ENCODE measurements around the gene GALNS. TPM values are rescaled to one million over a fixed set of nuclear protein-coding genes. Genes with fewer than 3 reads are reported as not detected.

The GALNS gene
- total and polyA plus RNA-seq, 2 donors (not counting 1 experiment from before 2014, with no cell fraction given): 45.5 to 68.4 TPM

DNA sequence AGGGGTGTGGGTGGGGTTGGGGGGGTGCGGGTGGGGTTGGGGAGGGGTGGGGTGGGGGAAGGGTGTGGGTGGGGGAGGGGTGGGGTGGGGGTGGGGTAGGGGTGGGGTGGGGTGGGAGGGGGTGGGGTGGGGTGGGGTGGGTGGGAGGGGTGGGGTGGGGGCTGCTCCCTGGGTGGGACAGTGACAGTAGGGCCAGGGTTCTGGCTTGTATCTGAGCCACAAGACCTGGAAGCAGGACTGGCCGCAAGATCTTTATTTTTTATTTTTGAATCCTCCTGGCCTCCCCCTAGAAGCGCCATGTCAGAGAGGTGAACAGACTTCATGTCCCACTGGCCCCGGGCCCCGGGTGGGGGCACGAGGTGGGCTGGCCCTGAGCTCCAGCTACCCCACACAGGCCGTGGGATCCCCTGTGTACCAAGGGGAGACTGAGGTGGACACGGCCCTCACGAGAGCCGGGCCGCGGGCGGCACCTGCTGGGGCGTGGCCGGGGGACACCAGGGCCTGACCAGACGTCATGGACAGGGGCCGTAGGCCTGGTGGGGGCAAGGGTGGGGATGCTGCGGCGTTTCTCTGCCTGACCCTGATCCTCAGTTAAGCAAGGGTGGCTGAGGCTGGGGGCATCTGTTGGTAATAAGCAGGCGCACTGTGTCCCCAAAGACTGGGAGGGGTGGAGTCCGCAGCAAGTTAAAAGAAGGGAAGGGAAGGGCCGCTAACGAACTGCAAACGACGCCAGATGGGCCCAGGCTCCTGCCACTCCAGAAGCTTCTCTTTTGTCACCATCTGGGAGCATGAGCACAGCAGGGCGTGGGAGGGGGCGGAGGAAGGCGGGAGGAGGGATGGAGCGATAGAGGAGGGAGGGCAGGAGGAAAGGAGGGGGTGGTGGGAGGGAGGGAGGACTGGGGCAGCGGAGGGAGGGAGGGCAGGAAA lies 32.0 kb upstream of the GALNS start:
- Histone ChIP-seq H3K27ac (ENCODE audit: low read length in 2 of 2) (no peak overlapping the region), H2AFZ (ENCODE audit: insufficient read depth, low read depth, low read length, poor library complexity, severe bottlenecking) (no peak overlapping the region), H3K27me3 (replicated peaks in 1 of 4; ENCODE audit: control extremely low read depth in 1 of 4, control insufficient read depth in 3 of 4, insufficient read depth in 4 of 4, low read length in 3 of 4) (no peaks in the 10 kb centered on the region), H4K20me1 (ENCODE audit: control insufficient read depth, insufficient read depth, low read length, poor library complexity, severe bottlenecking) (peaks cover 84% of the 10 kb centered on the region), H3K4me3 (ENCODE audit: control extremely low read depth in 1 of 5, extremely low read depth in 1 of 5, insufficient read depth in 1 of 5, low read depth in 2 of 5, low read length in 4 of 5) (no peak overlapping the region), H3K79me2 (ENCODE audit: control insufficient read depth, insufficient read depth, low read length) (peaks cover 25% of the 10 kb centered on the region), H3K4me1 (ENCODE audit: control insufficient read depth in 2 of 2, insufficient read depth in 2 of 2, low read length in 2 of 2) (no peaks in the 10 kb centered on the region), H3K9me3 (ENCODE audit: control extremely low read depth in 1 of 3, control insufficient read depth in 2 of 3, insufficient read depth in 1 of 3, low read length in 2 of 3) (no peaks in the 10 kb centered on the region), H3K4me2 (replicated peaks; ENCODE audit: low read depth, low read length, poor library complexity, severe bottlenecking) (no peak overlapping the region), H3K9ac (ENCODE audit: low read length) (no peak overlapping the region), H3K36me3 (replicated peaks in 1 of 2; ENCODE audit: control extremely low read depth in 1 of 2, control insufficient read depth in 1 of 2, extremely low read depth in 1 of 2, insufficient read depth in 2 of 2, low read length in 1 of 2) (peaks cover 0 to 83% of the 10 kb centered on the region in 2 experiments)
- intact Hi-C loops (cut with micrococcal nuclease): no loop called here
- ChIA-PET POLR2A (no interaction called here), CTCF (no interaction called here)
- TF ChIP-seq, protein P1, sequence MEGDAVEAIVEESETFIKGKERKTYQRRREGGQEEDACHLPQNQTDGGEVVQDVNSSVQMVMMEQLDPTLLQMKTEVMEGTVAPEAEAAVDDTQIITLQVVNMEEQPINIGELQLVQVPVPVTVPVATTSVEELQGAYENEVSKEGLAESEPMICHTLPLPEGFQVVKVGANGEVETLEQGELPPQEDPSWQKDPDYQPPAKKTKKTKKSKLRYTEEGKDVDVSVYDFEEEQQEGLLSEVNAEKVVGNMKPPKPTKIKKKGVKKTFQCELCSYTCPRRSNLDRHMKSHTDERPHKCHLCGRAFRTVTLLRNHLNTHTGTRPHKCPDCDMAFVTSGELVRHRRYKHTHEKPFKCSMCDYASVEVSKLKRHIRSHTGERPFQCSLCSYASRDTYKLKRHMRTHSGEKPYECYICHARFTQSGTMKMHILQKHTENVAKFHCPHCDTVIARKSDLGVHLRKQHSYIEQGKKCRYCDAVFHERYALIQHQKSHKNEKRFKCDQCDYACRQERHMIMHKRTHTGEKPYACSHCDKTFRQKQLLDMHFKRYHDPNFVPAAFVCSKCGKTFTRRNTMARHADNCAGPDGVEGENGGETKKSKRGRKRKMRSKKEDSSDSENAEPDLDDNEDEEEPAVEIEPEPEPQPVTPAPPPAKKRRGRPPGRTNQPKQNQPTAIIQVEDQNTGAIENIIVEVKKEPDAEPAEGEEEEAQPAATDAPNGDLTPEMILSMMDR (IDR thresholded peaks at IDR 0.05): no peak
- TF ChIP-seq EZH2 (IDR thresholded peaks at IDR 0.05; ENCODE audit: borderline replicate concordance, insufficient read depth, low read depth, low read length, poor library complexity, severe bottlenecking): no peak
- Mint-ChIP-seq H3K27me3 (no peaks in the 10 kb centered on the region), H3K4me1 (no peaks in the 10 kb centered on the region), H3K27ac (no peak overlapping the region), H3K4me3 (no peak overlapping the region), H3K9me3 (ENCODE audit: insufficient read depth) (no peaks in the 10 kb centered on the region)
- DNase-seq: no peak
- ATAC-seq (ENCODE audit: low read depth): no peak
- WGBS (ENCODE audit: insufficient coverage): 84% methylated on average over 23 of the region's 30 CpGs

DNA sequence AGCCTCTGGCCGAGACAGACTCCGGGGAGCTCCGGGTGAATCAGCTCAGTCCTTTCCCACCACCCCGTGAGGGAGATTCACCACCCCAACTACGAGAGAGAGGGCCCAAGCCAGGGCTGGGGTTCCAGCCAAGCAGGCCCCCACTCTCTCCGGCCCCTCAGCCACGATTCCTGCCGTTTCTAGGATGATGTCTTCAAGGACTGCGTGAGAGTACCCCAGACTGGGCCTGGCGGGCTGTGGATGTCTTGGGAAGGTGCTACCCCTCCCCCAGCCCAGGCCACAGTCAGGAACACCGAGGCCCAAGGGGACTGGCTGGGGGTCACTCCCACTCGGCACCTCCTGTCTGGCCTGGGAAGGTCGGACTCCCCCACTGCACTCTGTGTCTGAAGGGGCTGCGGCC lies 31.3 kb upstream of the GALNS start:
- Histone ChIP-seq H3K4me3 (ENCODE audit: control extremely low read depth in 1 of 5, extremely low read depth in 1 of 5, insufficient read depth in 1 of 5, low read depth in 2 of 5, low read length in 4 of 5) (no peak overlapping the region), H3K4me1 (ENCODE audit: control insufficient read depth in 2 of 2, insufficient read depth in 2 of 2, low read length in 2 of 2) (no peaks in the 10 kb centered on the region), H3K9me3 (ENCODE audit: control extremely low read depth in 1 of 3, control insufficient read depth in 2 of 3, insufficient read depth in 1 of 3, low read length in 2 of 3) (peaks cover 0 to 2% (median 0%) of the 10 kb centered on the region in 3 donors), H3K27ac (ENCODE audit: low read length in 2 of 2) (no peak overlapping the region), H3K9ac (ENCODE audit: low read length) (no peak overlapping the region), H4K20me1 (ENCODE audit: control insufficient read depth, insufficient read depth, low read length, poor library complexity, severe bottlenecking) (peaks cover 82% of the 10 kb centered on the region), H3K27me3 (replicated peaks in 1 of 4; ENCODE audit: control extremely low read depth in 1 of 4, control insufficient read depth in 3 of 4, insufficient read depth in 4 of 4, low read length in 3 of 4) (no peaks in the 10 kb centered on the region), H3K4me2 (replicated peaks; ENCODE audit: low read depth, low read length, poor library complexity, severe bottlenecking) (no peak overlapping the region), H3K79me2 (ENCODE audit: control insufficient read depth, insufficient read depth, low read length) (peaks cover 18% of the 10 kb centered on the region), H2AFZ (ENCODE audit: insufficient read depth, low read depth, low read length, poor library complexity, severe bottlenecking) (no peak overlapping the region), H3K36me3 (replicated peaks in 1 of 2; ENCODE audit: control extremely low read depth in 1 of 2, control insufficient read depth in 1 of 2, extremely low read depth in 1 of 2, insufficient read depth in 2 of 2, low read length in 1 of 2) (peaks cover 0 to 84% of the 10 kb centered on the region in 2 experiments)
- Mint-ChIP-seq H3K4me1 (peaks cover 1% of the 10 kb centered on the region), H3K27me3 (no peaks in the 10 kb centered on the region), H3K9me3 (ENCODE audit: insufficient read depth) (no peaks in the 10 kb centered on the region), H3K4me3 (no peak overlapping the region), H3K27ac (peak overlapping the region; percentile 61)
- intact Hi-C loops (cut with micrococcal nuclease): no loop called here
- WGBS (ENCODE audit: insufficient coverage): 94% methylated on average over 10 of the region's 14 CpGs
- TF ChIP-seq EZH2 (IDR thresholded peaks at IDR 0.05; ENCODE audit: borderline replicate concordance, insufficient read depth, low read depth, low read length, poor library complexity, severe bottlenecking): no peak
- TF ChIP-seq, protein P1 (IDR thresholded peaks at IDR 0.05): no peak
- no peak for DNase-seq
- POLR2A ChIA-PET: no interaction called here
- no peak for ATAC-seq (ENCODE audit: low read depth)
- CTCF ChIA-PET: no interaction called here

Data from B cell (primary cell).